Endothelial cell of umbilical vein (primary cell): Measurements from ENCODE around the gene MUC22.

Experiments
- CTCF ChIP-seq, 2 donors: IDR thresholded peaks; 1 replicate in 1 of 2; 2 replicates in 1 of 2; pipeline ENCODE4 v1.5.1; 2011; ENCODE audit warnings: low read length in 2 of 2, mild to moderate bottlenecking in 2 of 2, moderate library complexity in 2 of 2, control low read depth in 1 of 2, inconsistent platforms in 1 of 2, low read depth in 1 of 2; ENCODE audit not compliant: insufficient read depth in 1 of 2; ENCODE audit errors: extremely low read depth in 1 of 2
- EZH2 ChIP-seq: IDR thresholded peaks from 2 replicates; pipeline ENCODE4 v1.6.1; 2012; ENCODE audit warnings: borderline replicate concordance, low read depth, mild to moderate bottlenecking, moderate library complexity, low read length, inconsistent platforms; ENCODE audit not compliant: severe bottlenecking
- MAX ChIP-seq: IDR thresholded peaks from 2 replicates; pipeline ENCODE4 v1.6.1; 2011; ENCODE audit not compliant: insufficient read depth, insufficient read length
- POLR2A ChIP-seq: IDR thresholded peaks from 2 replicates; pipeline ENCODE4 v1.6.1; 2012; ENCODE audit warnings: low read depth, mild to moderate bottlenecking, control low read depth, low read length
- POLR2AphosphoS5 ChIP-seq: IDR thresholded peaks from 2 replicates; pipeline ENCODE4 v1.6.1; 2012; ENCODE audit warnings: low read depth, mild to moderate bottlenecking, control low read depth, low read length, moderate library complexity; ENCODE audit not compliant: insufficient read depth

DNA sequence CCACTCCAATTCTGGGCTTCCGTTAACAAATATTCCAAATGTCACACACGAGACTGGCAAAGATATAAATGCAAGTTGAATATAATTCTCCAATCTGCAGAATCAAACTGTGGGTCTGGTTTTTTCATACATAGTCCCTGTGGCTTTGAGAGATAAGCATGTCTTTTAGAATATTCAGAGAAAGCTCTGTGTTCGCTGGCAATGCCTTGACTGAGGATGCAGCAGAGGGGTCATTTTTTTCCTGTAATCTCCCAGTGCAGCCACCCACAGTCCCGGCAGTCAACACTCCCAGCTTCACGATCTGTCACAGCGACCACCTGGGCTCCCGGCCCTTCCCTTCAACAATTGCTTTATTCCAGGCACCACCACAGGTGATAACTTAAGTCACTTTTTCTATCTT, 30.5 kb downstream of the MUC22 start:
- no peak for TF ChIP-seq CTCF (IDR thresholded peaks at IDR 0.05; ENCODE audit: extremely low read depth in 1 of 2, insufficient read depth in 1 of 2, low read depth in 1 of 2, low read length in 2 of 2)
- TF ChIP-seq EZH2: no peak
- no peak for TF ChIP-seq MAX
- TF ChIP-seq POLR2A: no peak
- TF ChIP-seq POLR2AphosphoS5: no peak
